Peyer's patch (tissue), 4 donors: ENCODE measurements around the gene NOS1AP.

ENCODE experiments used
- POLR2A ChIP-seq, 2 donors: fragments of 450-650 bp; IDR thresholded peaks; one replicate each; pipeline ENCODE4 v1.5.1; 2017; ENCODE audit warnings: antibody characterized with exemption in 2 of 2, mild to moderate bottlenecking in 2 of 2, moderate library complexity in 2 of 2
- TF ChIP-seq, protein P1 (sequence below), 6 experiments: fragments of 450-650 bp in 4 of 6; fragments of 200-600 bp in 2 of 6; sonication (generic) in 1 of 6; IDR thresholded peaks; one replicate each; pipeline ENCODE4 v1.5.1; 2017 to 2019; ENCODE audit warnings: antibody characterized with exemption in 6 of 6, mild to moderate bottlenecking in 3 of 6, moderate library complexity in 1 of 6

DNA sequence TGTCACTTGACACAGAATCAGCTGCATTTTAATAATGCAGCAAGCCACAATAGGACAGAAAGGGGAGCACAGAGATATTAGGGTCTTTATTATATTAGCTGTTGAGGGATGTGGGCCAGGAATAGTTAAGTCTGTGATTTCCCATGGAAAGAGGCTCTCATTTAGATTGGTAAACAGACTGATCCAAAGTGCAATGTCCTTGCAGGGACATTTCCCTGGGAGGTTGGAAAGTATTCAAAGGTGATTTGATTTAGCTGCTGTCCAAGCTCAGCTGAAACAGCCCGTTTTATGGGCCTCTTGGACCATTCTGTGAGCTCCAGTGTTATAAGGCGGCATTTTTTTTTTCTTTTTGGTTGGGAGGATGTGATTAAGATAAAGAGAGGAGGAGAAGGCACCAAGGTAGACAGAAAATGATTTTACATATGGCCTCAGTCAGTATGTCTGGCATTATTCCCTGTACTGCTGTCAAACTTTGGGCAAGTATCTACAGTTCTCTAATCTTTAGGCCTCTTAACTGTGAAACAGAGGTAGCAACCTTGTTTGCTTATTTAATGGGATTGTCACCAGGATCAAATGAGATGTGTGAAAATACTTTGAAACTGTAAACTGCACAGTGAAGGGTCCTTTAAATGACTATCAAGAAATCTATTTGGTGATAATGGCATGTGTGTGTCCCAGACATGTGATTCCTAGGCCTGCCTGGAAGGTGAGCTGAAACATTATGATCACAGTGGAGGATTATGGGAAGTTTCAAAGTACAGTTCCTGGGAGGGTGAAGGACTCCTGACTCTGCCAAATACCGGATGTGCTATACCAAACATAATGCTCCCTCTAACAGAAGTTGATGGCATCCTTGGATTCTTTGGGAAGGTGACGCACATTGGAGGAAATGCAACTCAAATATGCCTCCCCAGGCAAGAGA, 62.2 kb downstream of the NOS1AP start:
- TF ChIP-seq, protein P1, sequence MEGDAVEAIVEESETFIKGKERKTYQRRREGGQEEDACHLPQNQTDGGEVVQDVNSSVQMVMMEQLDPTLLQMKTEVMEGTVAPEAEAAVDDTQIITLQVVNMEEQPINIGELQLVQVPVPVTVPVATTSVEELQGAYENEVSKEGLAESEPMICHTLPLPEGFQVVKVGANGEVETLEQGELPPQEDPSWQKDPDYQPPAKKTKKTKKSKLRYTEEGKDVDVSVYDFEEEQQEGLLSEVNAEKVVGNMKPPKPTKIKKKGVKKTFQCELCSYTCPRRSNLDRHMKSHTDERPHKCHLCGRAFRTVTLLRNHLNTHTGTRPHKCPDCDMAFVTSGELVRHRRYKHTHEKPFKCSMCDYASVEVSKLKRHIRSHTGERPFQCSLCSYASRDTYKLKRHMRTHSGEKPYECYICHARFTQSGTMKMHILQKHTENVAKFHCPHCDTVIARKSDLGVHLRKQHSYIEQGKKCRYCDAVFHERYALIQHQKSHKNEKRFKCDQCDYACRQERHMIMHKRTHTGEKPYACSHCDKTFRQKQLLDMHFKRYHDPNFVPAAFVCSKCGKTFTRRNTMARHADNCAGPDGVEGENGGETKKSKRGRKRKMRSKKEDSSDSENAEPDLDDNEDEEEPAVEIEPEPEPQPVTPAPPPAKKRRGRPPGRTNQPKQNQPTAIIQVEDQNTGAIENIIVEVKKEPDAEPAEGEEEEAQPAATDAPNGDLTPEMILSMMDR (IDR thresholded peaks at IDR 0.05) = no peak
- no peak for TF ChIP-seq POLR2A (IDR thresholded peaks at IDR 0.05)
